GOT3 (cell line): Measurements from ENCODE around the gene UBASH3B.
"Not testable (repeated sequence)": the region's sequence is repeated elsewhere in the genome, so short reads cannot be mapped to it uniquely, and the experiment has no call there.

Source experiments
- DNase-seq: peaks from one replicate; lab custom pipeline; 2025; ENCODE audit warnings: mixed read lengths; lab: John Stamatoyannopoulos, UW

The UBASH3B gene

DNA sequence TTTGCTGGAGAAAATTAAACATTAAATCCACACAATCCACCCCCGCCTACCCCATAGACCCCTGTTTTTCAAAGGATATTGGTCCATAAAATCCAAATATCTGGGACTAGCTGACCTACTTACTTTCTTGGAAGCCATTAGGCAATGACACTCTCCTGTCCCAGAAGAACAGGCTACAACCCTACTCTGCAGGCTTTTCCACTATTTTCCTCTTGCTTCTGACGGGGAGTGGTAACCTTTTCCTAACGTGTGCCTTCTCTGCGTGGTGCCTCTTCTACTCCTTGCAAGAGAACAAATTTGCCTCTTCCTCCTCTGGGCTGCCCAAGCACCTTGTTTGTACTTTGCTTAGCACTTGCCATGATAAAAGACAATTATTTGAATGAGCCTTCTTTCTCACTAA lies 51.6 kb downstream of the UBASH3B start:
- no peak for DNase-seq

DNA sequence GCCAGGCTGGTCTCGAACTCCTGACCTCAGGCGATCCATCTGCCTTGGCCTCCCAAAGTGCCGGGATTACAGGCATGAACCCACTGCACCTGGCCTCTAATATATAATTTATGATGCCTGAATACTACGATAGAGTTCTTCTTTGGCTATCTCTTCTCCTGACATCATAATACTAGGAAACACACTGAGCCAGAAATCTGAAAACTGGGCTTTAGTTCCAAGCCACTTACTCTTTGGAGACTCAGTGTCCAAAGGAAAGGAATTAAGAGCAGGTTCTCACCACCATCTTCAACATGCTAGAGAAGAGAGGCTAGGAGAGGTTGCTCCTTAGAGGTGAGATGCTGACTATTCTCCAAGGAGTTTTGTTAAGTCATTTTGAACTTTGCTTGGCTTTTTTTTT lies 52.4 kb downstream of the UBASH3B start:
- DNase-seq = no peak

DNA sequence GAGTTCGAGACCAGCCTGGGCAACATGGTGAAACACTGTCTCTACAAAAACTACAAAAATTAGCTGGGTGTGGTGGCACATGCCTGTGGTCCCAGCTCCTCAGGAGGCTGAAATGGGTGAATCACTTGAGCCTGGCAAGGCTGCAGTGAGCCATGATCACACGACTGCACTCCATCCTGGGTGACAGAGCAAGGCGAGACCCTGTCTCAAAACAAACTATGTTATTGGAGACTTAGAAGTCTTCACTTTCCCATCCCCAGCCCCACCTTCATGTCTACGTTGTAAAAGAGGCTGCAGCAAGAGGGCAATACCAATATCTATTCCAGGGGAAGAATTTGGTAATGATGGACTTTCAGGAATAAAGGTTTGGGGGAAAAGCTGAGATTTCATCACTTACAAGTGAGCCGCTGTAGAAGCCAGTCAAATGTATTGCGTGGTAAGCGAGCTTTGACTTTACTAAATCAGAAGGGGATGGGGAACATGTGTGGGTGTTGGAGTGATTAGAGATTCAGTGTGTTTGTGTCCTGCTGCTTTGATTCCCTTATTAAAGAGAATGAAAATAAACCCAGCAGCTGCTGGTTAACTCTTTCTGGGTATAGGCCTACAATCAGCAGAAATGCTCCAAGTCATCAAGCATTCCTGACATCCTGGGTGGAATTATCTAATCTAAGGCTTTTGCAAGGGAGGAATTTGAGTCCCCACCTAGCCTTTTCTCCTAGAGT lies 53.7 kb downstream of the UBASH3B start:
- DNase-seq = no peak

DNA sequence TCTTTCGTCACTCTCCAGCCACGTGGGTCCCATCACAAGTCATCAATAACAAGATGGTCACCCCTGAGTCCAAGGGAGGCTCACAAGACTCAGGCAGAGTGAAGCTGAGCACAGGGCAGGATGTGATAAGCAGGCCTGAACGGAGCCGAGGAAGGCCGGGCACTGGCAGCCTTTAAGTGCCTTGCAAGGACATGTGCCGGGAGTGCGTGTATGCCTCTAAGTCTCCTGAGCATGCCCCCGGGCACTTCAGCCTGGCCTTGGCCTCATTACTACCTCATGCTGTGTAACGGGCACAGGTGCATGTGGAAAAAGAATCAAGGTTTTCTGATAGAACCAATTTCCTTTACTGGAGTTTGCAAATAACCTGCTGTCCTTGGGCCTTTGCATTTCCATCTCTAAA lies 55.8 kb downstream of the UBASH3B start:
- no peak for DNase-seq

DNA sequence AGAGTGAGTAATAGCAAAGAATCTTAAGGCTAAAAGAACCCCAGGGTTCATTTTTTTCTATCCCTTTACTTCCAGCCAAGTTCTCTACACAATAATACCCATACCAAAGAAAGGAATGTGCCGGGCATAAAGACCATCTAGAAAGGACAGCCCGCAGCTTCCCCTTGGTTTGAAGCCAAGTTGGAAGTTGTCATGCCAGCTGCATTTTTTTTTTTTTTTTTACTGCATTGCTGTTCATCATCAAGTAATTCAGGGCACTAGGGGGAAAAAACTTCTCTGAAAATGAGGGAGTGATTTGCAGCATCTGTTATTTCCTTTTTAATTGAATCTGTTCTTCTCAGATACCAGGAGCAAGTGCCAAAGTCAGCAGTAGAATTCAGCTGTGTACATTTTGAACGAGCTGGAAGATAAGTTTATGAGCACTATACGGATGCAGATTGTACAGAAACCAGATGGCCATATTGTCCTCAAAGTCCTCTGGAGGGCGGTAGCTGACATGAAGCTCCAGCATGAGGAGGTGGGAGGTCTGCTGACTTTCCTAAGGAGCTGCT lies 56.4 kb downstream of the UBASH3B start:
- DNase-seq = no peak

DNA sequence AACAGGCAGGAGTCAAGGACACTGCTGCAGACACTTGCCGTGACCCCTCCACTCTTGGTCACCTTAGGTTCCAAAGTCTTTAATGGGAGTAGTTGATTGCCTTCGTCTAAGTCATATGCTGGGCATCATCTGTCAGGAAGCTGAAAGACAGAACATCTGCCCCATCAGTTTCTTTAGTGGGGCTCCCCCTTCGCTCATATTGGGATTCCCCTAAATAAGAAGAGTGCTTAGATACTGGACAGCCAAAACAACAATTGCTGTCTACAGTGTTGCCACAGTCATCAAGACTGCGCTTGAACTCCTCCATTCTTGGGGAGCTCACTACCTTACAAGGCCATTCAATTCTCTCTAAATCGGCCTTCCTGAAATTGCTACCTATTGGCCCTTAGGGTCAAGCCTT lies 58.5 kb downstream of the UBASH3B start:
- DNase-seq = no peak

DNA sequence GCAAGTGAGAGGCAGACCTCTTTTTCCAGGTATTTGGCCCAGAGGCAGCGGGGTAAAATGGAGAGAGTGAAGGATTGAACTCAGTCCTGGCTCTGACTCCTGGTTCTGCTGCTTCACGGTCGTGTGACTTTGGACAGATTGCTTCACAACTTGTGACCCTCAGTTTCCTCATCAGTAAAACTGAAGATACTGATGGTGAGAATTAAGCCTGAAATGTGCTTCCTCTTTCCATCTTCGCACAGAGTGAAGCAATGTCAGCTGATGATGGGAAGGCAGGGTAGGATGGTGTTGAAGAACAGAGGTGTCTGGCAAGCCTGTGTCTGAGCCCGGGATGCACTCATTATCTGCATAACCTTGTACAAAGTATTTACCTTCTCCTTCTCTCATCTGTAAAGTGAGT lies 59.0 kb downstream of the UBASH3B start:
- DNase-seq = no peak

DNA sequence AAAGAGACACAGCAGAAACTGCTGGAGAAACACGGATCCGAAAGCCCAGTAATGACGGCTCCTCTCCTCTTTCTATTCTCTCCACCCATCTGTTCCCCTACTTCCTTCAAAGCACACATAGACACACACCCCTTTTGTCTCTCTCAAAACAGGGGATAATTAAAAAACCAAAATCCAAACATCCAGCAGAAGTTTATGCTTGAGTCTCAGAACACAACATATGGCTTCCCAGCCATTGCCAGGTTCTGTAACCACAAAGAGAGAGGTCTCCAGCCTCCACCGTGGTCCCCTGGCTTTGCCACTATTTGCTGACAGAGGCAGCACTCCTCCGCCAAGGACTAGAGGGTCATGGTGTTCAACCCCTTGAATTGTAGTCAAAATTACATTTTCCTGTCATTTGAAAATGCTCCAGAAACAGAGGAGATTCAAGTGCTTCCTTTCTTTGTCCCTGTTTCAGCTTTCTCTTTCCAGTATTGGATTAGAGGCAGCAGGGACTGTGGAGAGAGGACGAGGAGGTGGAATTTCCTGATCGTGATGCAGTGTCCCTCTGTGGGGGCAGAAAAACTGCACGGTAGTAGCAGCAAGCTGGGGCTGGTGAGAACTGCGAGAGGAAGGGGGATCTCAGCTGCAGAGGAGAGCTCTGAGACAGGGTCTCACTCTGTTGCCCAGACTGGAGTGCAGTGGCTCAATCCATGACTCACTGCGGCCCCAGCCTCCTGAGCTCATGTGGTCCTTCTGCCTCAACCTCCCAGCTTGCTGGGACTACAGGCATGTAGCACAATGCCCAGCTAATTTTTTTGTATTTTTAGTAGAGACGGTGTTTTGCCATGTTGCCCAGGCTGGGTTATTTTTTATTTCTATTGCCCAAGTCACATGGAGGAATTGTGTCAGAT lies 60.3 kb downstream of the UBASH3B start:
- DNase-seq = no peak

DNA sequence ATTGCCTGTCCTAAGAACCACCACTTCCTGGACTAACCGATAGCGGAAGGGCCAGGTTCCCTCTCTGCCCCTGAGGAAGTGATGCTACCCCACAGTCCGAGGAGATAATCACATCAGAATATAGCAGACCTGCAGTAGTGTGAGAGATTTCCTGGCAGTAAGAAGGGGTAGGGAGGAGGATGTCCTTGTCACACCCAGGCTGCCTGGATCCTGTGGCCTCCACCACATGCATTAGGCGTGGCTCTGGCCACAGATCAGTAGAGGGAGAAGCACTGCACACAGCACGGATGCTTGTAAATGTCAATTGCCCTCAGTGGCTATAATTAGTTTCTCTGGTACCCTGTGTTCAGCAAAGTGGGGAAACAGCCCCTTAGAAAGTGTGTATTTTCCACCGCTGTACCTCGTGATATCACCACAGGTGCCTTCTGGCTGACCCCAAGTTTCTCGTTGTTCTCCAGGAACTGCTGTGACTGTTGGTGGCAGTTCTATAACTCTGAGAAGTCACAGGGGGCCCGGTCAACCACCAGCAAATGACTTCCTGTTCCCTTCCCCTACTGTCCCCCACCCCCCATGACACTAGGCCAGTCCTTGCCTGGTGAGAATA lies 61.8 kb downstream of the UBASH3B start:
- no peak for DNase-seq

DNA sequence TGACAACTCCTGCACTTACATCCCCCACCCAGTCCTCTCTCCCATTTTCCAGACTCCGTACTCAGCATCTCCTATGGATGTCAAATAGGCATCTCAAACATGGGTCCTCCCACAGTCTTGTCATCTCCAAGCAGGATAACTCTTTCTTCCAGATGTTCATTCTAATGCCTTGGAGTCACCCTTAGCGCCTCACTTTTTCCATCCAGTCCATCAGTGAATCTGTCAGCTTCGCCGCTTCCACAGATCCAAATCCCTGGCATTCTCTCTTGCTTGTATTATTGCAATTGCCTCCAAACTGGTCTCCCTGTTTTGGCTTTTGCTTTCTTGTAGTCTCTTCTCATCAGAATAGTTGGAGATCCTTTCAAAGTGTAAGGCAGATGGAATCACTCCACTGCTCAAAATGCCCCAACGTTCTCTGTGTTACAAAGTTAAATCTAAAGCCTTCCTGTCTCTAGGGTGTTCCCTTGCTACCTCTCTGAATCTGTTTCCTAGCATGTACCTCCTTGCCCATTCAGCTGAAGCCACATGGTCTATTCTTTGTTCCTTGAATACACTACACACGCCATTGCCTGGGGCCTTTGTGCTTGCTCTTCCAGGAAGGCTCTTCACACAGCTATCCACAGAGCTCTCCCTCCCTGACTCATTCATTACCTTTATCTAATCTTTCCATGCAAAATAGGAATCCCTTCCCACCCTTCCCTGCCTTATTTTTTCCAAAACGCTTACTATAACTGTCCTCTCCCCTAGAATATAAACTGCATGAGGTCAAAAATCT lies 64.8 kb downstream of the UBASH3B start:
- no peak for DNase-seq

DNA sequence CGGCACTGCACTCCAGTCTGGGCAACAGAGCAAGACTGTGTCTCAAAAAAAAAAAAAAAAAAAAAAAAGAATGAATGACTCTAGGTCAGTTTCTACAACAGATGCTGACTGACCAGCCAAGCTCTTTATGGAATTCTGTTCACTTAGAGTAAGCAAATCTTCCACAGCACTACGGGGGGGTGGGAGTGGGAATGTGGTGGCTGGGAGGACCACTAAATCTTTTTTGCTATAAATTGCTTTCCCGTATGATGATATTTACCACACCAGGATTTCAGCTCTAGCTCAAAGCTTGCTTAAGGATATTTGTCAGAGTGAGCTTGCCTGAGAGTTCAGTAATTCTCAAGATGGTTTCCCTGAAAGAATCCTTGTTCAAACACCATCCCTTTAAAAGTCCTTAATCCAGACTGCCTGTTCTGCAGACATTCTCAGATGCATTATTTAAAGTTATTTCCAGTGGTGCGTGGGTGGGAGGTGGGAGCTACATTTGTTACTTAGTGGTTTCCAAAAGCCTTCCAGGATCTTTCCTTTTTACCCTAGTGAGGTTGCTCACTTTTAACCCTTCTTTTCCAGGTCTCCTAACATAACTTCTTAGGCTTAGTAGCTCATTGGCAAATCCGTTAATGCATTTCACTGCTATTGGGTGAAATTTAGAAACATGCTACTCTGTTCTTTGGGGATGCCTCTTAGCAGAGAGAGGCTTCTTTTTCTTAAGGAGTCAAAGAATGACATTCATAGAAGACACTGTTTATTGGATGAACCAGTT lies 65.9 kb downstream of the UBASH3B start:
- no peak for DNase-seq

DNA sequence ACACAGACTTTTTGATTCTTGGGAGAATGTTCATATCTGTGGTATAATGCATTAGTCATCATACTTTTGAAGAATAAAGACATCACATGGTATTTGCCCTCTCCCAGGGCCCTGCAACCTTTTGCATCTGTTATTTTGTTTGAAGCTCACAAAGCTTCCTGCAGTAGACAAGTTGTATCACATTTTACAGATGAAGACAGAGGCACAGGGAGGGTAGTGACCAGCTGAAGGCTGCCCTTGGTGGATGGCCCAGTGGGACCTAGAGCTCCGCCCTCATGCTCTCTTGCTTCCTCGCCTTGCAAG lies 66.4 kb downstream of the UBASH3B start:
- no peak for DNase-seq

DNA sequence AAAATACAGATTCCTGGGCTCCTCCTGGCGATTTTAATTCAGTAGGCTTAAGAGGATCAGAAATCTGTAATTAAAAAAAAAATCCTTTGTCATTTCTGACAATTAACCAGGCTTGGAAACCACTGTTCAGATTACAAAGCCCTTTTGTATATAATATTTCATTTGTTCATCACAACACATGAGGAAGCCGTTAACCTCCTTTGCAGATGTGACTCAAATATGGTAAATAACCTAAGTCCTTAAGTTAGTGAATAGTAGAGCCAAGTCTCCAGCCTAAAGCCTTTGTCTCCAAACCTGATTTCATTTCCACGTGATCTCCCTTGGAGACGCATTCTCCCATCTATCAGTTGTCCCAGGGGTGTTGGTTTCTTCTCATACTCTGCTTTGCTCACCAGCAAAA lies 67.6 kb downstream of the UBASH3B start:
- no peak for DNase-seq

DNA sequence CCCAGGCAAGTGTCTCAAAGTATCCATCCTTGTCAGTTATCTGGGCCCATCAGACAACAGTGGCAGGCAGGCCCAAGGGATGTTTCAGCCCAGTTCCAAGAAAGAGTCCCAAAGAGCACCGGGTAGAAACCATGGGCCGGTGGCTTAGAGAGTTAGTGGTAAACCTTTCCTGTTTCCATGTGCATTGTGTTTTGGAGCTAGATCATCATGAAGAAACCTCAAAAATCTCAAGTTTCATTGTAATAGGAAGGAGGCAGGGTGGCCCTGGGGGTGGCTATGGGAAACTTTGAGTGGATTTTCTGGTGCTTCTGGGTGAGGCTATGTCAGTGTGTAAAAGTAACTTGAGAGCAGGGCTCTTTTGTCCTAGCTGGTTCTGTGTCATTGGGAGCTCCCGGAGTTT lies 68.1 kb downstream of the UBASH3B start:
- no peak for DNase-seq

DNA sequence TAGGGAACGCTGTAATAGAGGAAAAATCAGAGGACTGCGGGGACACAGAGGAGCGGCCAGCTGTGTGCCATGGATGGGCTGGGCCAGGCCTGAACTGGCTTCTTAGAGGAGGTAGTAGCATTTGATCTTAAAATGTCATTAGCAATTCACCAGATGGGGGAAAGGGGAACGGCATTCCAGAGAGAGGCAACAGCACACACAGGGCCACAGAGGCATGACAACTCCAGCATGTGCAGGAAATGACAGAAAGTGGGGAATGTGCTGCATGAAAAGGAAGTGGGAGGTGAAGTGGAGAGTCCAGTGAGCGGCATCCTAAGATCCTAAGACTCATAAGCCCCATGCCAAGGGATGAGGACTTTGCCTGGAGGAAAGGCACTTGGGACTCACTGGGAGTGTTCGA lies 69.0 kb downstream of the UBASH3B start:
- no peak for DNase-seq

DNA sequence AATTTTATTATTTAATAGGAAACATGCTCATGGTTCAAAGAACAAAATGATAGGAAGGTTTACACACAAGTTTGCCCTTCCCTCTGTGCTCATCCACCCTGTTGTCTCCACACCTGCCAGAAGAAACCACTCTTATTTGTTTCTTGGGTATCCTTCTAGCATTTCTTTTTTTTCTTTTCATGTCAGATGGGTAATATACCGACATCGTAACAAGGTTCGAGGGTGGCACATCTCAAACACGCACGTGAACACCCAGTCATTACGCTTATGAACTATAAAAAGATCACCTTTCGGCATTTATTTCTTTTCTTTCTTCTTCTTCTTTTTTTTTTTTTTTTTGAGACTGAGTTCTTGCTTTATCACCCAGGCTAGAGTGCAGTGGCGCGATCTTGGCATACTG lies 70.5 kb downstream of the UBASH3B start:
- DNase-seq = no peak

DNA sequence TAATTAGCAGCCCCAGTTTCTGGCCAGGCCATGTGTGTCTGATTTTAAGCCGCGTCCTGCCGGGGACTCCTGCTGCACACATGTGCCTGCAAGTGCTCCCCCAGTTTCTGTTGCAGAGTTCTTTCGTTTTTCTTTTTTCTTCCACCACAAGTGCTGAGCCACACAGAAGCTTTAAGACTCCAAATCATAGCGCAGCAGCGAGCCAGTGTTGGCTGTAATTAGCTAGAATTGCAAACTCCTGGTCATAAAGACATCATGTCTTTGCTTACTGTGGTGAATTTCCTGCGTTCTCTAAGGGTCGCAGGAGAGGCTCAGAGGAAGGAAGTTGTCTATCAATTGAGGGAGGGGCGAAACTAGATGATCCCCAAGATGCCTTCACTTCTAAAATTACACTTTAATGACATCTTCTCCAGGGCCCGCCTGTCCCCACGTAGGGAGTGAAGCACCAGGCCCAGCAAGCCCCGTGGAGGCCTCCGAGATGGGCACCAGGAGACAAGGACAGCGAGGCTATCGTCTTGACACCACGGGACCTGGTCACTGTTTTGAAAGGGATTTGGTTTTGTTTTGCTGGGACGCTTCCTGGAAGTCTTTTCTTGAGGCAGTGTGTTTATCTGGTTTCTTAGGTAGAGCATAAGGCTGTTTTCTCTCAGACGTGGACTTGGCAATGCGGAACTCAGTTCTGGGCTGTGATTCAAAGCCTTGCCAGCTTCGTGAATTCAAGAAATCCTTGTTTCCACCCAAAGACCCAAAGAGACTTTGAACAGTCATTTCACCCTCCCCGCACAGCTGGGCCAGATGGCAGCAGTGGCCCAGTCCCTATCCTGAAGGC lies 71.8 kb downstream of the UBASH3B start:
- DNase-seq = no peak

DNA sequence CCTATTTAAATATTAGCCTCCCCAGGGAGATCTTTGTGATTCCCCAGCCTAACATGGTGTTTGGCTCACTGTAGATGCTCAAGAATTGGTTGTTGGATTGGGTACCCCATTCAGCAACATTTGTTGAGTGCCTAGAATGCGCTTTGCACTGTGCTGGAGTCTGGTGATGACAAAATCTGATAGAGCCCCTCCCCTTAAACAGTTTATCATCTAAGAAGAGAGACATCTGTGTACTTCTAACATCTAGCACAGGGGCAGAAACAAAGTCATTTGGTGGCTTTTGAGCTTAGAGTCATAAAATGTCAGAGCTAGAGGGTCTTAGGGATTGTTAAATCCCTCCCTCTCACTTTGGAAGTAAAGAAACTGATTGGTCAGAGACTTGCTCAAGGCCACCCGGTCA lies 73.0 kb downstream of the UBASH3B start:
- DNase-seq = no peak

DNA sequence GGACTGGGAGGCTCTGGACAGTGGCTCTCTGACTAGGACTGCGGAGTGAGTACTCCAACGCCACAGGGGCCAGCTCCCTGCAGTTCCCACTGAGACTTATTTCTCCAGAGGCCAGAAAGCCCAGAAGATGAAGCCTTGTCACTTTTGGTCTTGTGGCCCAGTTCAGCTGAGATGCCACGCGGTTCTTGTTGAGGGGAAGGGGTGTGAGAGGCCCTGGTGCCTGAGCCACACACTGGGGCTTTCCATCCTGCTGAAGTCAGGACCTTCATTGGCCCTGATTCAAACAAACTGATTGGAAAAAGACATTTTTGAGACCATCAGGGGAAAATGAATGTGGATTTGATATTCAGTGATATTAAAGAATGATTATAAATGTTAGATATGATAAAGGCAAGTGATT lies 73.6 kb downstream of the UBASH3B start:
- DNase-seq = no peak

DNA sequence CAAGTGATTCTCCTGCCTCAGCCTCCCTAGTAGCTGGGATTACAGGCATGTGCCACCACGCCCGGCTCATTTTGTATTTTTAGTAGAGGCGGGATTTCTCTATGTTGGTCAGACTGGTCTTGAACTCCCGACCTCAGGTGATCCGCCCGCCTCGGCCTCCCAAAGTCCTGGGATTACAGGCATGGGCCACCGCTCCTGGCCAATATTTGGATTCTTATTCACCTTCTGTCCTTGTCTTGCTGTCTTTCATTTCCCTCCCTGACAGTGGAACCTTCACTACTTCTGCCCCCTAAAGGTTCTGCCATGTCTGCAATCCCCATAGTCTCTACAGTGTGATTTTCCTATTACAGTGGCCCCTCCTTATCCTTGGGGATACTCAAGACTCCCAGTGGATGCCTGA lies 75.2 kb downstream of the UBASH3B start:
- DNase-seq = not testable (repeated sequence)

DNA sequence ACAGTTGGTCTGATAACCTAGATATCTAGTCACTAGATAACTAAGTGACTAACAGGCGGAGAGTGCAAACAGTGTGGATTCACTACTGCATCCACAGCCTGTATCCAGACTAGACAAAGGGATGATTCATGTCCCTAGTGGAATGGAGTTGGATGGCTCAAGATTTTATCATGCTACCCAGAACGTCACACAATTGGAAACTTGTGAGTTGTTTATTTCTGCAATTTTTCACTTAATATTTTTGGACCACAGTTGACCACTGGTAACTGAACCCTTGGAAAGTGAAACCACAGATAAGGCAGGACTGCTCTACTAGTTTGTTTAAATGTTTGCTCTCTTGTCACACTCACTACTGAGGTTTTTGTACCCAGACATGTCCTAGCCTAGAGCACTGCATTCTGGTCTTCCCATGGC lies 76.0 kb downstream of the UBASH3B start:
- DNase-seq = no peak
